Stimulated activated CD4-positive, alpha-beta T cell treated with anti-CD3 and anti-CD28 coated beads, TNF-alpha, amount 100 ng/mL, for 24 hours (primary cell): ENCODE measurements around the gene NEMP1.
"Not testable (repeated sequence)": the region's sequence is repeated elsewhere in the genome, so short reads cannot be mapped to it uniquely, and the experiment has no call there.

Source experiments
- DNase-seq, 3 experiments: peaks; one replicate each; pipeline ENCODE4 v3.0.0-alpha.2; 2020; ENCODE audit warnings: low read depth in 3 of 3

Gene NEMP1

DNA sequence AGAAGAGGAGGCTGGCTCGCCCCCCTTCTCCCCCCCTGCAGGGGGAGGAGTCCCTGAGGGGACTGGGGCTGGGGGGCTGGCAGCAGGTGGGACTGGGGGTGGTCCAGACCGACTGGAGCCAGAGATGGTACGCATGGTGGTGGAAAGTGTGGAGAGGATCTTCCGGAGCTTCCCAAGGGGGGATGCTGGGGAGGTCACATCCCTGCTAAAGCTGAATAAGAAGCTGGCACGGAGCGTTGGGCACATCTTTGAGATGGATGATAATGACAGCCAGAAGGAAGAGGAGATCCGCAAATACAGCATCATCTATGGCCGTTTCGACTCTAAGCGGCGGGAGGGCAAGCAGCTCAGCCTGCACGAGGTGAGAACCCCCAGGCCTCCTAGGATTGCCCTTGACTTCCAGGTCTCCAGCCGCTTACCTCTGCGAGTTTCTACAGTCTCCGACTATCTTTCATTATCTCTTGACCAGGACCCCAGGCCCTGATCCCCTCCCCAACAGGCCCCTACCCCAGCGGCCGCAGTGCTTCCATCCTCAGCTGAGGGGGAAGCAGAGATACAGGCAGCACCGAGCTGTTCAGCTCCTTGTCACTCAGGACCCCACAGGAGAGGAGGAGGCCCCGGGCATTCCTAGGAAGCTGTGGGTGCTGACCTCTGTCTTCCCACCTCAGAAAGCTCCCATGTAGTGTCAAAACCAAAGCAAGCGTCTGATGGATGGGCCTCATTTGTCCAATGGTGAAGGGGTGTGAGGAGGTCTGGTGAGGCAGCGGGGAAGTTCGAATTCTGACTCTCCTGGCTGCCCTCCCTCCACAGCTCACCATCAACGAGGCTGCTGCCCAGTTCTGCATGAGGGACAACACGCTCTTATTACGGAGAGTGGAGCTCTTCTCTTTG, 13.3 kb upstream of the NEMP1 start:
- DNase-seq: no peak

DNA sequence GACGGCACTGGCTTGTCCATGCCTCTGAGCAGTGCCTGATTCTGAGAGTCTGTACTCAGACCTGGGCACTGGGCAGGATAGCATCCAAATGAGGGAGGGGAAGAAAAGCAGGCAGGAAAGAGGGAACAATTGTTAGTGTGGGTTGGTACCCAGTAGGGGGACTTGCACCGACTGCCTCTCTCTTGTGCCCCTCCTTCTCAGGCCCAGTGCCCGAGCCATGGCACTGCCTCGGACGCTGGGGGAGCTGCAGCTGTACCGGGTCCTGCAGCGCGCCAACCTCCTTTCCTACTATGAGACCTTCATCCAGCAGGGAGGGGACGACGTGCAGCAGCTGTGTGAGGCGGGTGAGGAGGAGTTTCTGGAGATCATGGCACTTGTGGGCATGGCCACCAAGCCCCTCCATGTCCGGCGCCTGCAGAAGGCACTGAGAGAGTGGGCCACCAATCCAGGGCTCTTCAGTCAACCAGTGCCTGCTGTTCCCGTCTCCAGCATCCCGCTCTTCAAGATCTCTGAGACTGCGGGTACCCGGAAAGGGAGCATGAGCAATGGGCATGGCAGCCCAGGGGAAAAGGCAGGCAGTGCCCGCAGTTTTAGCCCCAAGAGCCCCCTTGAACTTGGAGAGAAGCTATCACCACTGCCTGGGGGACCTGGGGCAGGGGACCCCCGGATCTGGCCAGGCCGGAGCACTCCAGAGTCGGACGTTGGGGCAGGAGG, 12.5 kb upstream of the NEMP1 start:
- DNase-seq: no peak

DNA sequence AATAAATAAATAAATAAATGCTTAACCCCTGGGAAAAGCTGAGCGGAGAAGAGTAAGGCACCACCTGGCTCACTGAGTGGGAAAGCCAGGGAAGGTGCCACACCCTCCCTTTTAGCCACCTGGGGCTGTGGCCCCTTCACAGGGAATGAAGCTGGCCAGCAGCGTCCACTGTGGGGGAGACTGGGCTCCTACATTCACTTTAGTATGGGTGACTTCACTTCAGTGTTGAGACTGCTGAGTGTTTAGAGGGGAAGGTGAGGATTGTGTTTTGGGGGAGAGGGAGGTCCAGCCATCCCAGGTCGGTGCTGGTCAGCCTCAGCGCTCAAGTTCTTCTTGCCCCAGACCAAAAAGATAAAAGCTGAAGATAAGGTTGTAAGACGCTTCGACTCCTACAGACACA, 11.9 kb upstream of the NEMP1 start:
- DNase-seq: no peak

DNA sequence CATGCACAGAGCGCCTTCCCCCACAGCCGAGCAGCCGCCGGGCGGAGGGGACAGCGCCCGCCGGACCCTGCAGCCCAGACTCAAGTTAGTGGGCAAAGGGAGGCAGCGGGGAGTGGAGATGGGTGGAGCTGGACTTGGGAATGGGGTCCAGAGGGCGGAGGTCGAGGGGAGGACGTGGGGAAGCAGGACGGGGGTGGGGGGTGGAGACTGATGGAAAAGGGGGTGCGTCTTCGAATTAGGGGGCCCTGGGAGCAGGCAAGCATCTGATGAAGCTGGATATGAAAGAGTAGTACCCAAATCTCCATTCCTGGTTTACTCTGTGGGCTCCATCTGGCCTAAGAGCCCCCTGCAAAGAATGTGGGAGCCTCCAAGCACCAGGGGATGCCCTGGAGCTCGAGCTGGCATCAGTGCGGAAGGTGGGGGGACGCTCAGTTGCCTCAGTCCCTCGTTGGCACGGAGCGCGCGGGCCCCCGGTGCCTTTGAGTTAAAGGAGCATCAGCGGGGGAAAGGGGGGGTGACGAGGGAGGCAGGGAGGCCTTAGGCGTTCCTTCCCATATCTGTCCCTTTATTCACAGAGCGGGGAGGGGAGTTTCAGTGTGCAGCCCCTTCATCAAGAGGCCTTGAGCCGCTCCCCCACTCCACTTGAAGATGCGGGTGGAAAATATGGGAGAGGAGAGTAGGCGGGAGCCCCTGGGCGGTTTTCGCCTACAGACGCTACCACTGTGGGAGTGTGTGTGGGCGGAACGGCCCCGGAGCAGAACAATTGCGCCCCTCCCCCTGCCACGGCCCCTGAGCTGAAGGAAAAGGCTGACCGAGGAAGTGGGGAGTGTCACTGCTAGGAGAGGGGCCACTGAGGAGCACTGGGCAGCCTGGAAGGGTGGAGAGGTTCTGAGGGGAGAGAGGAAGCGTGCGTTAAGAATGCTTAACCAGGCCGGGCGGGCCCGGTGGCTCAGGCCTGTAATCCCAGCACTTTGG, 11.0 kb upstream of the NEMP1 start:
- DNase-seq: no peak

DNA sequence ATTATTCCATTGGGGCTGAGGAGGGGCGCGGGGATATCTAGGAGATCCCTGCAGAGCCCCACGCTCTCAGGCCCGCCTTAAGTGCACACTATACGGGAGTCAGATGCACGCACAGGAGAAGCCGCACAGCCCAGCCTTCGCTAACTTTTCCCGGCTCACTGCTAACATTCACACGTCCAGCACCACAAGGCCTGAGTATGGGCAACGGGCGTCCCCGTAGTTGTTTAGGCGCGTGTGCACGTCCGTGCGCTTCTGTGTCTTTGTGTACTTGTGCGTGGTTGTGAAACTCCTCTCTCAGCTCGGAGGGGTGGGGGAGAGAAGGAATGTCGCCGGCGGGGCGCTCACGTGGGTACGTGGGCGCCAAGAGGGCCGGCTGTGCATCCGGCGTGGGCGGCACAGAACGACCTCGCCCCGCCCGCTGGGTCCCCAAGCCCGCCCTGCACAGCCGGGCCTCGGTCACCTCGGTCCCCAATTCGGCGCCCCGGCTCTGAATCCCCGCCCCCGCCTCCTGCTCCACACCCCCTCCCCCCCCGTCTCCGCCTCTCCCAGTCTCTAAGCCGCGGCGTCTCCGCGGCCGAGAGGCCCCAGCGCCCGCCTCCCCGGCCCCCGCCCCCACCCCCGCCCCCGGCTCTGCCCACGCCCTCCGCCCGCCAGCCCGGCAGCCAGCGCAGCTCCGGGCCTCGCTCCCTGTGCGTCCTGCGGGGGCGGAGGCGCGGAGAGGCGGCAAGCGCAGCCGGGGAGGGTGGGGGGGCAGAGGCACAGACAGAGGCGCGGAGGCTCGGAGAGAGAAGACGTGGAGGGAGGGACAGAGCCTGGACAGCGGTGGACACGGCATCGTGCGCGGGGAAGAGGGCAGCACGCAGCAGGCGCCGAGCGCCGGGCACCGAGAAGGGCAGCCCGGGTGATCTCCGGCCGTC, 10.0 kb upstream of the NEMP1 start, which contains the start of gene NAB2:
TSS of gene NAB2 (plus strand) at position 761 of the 917 bp plus-strand sequence. CDS start 158 bp downstream, outside the sequence.
- DNase-seq: peak; percentile 66 to 92 (median 74)

DNA sequence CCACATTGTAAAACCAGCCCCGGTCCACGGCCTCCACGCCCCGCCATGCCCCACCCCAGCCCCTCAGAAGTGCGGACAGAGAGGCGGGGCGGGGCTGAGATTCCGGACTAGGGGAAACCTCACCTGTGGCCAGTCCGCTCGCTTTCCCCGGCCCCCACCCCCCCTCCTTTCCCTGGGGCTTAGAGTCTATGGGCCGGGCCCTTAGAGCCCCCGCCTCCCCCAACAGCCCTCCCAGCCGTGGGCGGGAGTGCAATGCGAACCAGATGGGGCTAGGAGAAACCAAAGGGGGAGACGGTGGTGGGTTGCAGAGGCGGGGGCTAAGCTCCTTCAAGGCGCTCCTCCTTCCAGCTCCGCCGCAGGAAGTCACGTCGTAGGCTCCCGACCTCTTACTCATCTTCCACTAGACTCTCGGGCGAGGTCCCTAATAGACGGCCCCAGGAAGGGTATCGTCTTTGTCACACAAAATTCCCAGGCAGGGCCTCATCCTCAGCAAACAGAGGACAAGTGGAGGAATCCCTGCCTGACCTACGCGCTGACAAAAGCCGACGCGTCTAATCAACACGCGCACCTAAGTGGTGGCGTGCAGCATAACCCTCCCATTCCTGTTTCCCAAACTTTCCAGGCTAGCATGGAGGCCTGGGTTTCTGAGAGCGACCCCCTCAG, 9.2 kb upstream of the NEMP1 start:
- peak; percentile 67 to 91 (median 69) for DNase-seq

DNA sequence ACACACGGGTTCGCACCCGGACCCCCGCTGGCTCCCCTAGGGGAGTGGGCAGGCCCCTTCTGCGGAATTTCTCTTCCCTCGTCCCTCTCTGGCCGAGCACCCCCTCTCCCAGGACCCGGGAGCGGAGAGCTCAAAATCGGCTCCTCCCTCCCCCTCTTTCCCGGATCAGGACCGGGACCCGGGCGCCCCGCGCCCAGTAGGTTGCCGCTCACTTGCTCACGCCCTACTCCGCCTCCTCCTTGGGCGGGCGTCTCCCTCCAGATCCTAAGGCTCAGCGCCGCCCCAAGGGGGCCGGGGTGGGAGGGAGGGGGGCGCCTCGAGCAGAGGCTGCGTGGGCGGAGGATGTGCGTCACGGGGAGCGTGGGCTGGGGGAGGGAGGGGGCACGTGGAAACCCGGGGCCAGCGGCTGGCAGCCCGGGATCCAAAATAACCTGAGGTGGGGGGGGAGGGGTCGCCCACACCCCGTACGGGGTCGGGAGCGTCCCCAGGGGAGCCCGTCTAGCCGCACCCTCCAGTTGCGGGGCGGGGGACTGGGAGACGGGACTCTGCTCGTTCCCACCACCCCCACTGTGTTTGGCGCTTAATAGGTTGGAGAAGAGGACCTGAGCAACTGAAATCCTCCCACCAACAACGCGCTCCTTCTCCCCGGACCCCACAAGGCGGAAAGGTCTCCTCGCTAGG, 8.6 kb upstream of the NEMP1 start:
- DNase-seq: peak; percentile 83 to 96 (median 92)

DNA sequence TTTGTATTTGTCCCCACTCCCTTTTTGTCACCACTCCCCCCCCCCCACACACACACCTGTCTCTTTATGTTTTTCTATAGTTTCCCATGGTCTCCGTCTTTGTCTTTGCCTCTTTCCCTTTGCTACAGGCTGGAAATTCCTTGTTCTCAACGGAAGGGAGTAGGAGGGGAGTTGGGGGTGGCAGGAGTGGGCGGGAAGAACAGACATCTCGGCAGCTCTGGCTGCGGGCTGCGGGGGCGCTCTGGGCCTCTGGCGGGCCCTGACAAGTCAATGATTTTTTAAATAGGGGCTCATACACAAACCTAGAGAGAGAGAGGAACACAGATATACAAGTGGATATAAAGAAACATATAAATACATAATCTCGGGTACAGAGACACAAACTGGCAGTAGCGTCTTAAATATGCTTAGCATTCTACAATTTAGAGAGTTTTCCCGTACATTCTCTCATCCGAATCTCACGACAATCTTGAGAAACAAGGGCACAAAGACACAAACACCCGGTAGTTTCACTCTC, 8.0 kb upstream of the NEMP1 start:
- peak in 1 of 3 experiments; percentile 61 for DNase-seq

DNA sequence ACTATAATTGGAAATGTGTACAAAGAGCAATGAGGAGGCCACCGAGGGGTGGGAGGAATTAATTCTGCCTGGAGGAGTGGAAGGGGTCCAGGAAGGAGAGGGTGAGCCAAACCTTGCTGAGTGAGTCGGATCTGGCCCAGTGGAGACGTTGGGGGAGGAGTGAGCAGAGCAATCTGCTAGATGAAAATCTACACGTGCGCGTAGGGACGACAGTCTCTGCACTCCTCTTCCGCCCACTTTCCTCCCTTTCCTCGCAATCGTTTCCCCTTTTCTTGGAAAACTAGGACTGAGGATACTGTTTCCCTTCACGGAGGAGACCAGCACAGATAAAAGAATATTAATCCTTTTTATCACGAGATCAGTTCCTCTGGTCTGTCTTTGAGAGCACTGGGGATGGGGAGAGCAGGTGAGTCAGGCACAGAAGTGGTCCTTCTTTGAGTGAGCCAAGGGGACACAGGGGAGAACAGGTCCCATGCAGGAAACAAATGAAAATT, 7.5 kb upstream of the NEMP1 start:
- no peak for DNase-seq

DNA sequence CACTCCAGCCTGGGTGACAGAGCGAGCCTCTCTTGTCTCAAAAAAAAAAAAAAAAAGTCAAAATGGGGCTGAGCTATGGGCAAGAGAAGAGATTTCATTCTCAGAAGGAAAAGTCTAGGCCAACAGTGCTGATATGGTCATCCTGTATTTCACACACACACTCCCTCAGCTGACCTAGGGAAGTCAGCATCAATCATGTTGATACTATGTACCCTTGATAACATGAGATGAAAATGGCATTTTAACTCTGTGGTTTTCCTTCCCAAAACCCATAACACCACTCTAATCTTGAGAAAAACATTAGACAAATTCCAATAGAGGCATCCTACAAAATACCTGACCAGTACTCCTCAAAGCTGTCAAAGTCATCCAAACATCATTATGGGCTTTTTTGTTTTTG, 2.3 kb upstream of the NEMP1 start:
- DNase-seq: no peak

DNA sequence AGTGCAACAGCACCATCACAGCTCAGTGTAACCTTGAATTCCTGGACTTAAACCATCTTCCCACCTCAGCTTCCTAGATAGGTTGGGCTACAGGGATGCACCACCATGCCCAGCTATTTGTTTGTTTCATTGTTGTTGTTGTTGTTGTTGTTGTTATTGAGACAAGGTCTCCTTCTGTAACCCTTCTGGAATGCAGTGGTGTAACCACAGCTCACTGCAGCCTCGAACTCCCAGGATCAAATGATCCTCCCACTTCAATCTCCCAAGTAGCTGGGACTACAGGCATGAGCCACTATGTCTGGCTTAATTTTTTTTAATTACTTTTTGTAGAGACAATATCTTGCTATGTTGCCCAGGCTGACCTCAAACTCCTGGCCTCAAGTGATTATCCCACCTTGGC, 1.2 kb upstream of the NEMP1 start:
- no peak for DNase-seq

DNA sequence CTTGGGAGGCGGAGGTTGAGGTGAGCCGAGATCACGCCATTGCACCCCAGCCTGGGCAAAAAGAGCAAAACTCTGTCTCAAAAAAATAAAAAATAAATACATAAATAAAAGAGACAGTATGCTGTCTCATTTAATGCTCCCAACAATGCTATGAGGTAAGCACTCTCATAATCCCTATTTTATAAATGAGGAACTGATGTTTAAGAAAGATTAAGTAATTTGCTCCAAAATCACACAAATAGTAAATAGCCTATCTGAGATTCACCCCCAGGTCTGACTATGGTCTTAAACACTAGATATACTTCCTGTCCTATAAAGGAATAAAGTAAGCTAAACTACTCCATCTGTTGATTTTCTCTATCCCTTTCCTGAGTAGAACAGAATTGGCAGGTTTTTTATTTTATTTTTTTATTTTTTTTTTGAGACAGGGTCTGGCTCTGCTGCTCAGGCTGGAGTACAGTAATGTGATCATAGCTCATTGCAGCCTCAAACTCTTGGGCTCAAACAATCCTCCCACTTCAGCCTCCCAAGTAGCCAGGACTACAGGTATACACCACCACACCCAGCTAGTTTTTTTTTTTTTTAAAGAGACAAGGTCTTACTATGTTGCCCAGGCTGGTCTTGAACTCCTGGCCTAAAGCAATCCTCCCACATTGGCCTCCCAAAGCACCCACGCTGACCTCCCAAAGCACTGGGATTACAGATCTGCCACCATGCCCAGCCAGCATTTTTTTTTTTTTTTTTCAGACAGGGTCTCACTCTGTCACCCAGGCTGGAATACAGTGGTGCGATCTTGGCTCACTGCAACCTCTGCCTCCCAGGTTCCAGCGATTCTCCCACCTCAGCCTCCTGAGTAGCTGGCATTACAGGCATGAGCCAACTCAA, 4.8 kb downstream of the NEMP1 start:
- DNase-seq: not testable (repeated sequence)

DNA sequence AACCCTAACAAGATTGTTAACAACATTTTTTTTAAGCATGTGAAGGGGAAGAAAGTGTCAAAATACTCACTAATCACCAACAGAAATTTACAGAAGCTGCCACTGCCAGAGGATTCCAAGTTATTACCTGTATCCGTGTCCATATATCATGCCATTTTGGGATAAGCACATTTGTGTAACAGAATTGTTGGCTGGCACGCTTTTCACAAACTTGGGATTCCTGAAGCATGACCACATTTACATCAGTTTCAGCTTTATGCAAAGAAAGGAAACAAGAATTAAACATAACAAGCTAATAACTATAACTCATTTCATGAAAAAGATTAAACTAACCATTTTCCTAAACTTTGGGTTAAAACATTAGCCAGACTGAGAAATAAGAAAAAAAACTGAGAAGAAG, 5.9 kb downstream of the NEMP1 start:
- no peak for DNase-seq

DNA sequence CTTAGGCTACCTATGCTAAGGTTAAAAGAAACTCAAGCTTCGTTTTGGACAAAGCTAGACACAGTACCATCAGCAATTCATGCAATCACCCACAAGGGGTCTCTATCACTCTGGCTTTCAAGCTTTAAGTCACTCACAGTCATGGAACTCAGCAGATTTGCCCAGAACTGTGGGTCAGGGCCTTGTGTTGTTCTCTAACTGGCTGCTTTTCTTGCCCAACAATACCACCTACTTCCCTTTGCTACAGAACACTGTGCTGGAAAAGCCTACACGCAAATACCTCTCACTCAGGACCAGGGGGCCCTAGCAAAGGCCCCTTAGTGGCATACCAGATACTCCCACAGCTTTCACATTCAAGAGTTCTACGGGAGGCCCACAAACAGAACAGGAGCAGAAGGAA, 9.1 kb downstream of the NEMP1 start:
- peak in 1 of 3 experiments; percentile 46 for DNase-seq

DNA sequence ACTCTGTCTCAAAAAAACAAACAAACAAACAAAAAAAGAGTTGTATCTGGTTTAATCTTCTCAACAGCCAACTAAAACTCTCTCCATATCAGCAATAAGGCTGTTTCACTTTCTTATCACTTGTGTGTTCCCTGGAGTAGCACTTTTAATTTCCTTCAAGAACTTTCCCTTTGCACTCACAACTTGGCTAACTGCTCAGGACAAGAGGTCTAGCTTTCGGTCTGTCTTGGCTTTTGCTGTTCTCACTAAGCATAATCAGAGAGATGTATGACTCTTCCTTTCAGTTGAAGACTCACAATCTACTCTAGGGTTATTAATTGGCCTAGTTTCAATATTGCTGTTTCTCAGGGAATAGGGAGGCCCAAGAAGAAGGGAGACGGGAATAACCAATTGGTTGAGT, 12.3 kb downstream of the NEMP1 start:
- DNase-seq: no peak

DNA sequence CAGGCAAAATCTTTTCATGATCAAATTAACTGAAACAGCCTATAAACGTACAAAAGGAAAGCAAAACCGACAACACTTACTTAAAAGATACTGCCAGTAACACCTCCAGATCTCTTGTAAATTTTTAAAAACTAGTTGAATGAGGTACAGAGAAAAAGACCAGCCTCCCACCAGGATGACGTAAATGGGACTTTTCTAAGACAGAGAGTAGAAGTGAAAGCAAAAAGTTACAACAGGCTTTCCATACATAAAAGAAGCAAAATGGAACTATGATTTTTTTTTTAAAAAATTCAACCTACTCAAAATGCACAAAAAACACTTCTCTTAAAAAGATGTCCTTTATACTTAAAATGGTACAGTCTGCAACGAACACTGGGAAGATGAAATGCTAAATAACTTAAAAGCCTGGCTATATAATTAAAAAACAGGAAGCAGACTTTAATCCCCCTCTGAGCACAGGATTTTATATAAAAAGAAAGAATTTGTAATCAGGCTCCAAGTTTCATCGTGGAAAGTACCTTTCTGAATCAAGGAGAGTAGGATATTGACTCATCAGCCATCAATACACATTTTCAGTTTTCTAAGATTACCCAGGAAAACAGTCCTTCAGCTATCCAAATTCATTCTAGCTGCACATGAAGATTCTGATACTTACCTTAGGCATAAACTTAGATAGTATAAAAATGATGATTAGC, 14.5 kb downstream of the NEMP1 start:
- peak in 2 of 3 experiments; percentile 24 to 58 for DNase-seq

DNA sequence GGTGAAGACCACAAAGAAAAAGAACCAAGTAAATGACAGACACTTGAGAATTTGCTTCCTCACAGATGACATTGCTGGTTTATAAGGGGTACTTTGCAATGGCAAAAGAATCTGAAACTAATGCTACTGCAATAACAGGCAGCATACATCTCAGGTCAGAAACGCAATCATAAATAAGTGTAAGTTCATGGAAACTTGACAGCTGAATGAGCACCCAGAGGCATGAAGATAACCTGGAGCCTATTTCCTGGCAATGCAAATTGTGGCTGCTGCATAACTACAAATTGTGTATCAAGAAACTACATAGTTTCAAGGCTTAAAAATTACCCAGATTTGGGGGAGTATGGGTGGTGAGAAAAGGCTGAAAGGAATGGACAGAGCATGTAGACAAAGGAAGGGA, 20.1 kb downstream of the NEMP1 start:
- no peak for DNase-seq
